Left lung (tissue), 10 donors: ENCODE results near the gene CD63. TPM values are rescaled to one million over a fixed set of nuclear protein-coding genes. Genes with fewer than 3 reads are reported as not detected.

Experiments used
- ATAC-seq: fragments of 200-7000 bp; cut with Tn5 transposase; one replicate; pipeline ENCODE4 v1.9.1; 2020; ENCODE audit warnings: moderate library complexity
- DNase-seq, 4 donors: peaks; one replicate each; pipeline ENCODE4 v3.0.0-alpha.2; 2013 to 2020
- H3K27ac ChIP-seq, 2 donors: fragments of 200-600 bp; sonication (generic) in 1 of 2; one replicate each; pipeline versions ENCODE4 v1.5.0 to v1.8.0; 2020 to 2021
- H3K27me3 ChIP-seq, 2 donors: fragments of 200-600 bp; sonication (generic) in 1 of 2; one replicate each; pipeline versions ENCODE4 v1.5.0 to v1.8.0; 2020 to 2021
- H3K36me3 ChIP-seq, 2 donors: fragments of 200-600 bp; sonication (generic) in 1 of 2; one replicate each; pipeline versions ENCODE4 v1.5.0 to v1.8.0; 2020 to 2021
- H3K4me1 ChIP-seq, 2 donors: fragments of 200-600 bp; one replicate each; pipeline ENCODE4 v1.8.0; 2021
- H3K4me3 ChIP-seq, 2 donors: fragments of 200-600 bp; sonication (generic) in 1 of 2; one replicate each; pipeline versions ENCODE4 v1.5.0 to v1.8.0; 2020 to 2021; ENCODE audit warnings: mild to moderate bottlenecking in 1 of 2
- H3K9me3 ChIP-seq, 2 donors: fragments of 200-600 bp; sonication (generic) in 1 of 2; one replicate each; pipeline versions ENCODE4 v1.5.0 to v1.8.0; 2020 to 2021
- CTCF ChIP-seq, 2 donors: fragments of 200-600 bp; sonication (generic) in 1 of 2; IDR thresholded peaks; one replicate each; pipeline versions ENCODE4 v1.5.0 to v1.8.0; 2021; ENCODE audit warnings: antibody characterized with exemption in 2 of 2
- intact Hi-C, 2 donors: fragments of 100-400 bp; cut with DNase I; formaldehyde crosslinking; loops; one replicate each; pipeline versions ENCODE4 v1.11.2 to v1.14.2; 2022
- polyA plus RNA-seq, 6 donors: library from polyadenylated mRNA; unstranded; fragments of 120-200 nt; gene quantifications; one replicate each; pipeline ENCODE4 v1.2.1, GENCODE V29; 2013; ENCODE audit not compliant: insufficient read length in 6 of 6
- total RNA-seq, 2 donors: library from RNA; stranded (reverse); fragmentation: NEBNext Ultra II Directional; extraction: Animal tissue kit (Norgen Biotek cat#: 25700); gene quantifications; one replicate each; pipeline ENCODE4 v1.2.1, GENCODE V29; 2021
- donor health status: DM: no; HTN: yes; CAD: no.
- donor health status: DM: no; HTN: no; CAD: no.

The CD63 gene
- total and polyA plus RNA-seq, 8 donors = 585 to 1,766 (median 677) TPM

DNA sequence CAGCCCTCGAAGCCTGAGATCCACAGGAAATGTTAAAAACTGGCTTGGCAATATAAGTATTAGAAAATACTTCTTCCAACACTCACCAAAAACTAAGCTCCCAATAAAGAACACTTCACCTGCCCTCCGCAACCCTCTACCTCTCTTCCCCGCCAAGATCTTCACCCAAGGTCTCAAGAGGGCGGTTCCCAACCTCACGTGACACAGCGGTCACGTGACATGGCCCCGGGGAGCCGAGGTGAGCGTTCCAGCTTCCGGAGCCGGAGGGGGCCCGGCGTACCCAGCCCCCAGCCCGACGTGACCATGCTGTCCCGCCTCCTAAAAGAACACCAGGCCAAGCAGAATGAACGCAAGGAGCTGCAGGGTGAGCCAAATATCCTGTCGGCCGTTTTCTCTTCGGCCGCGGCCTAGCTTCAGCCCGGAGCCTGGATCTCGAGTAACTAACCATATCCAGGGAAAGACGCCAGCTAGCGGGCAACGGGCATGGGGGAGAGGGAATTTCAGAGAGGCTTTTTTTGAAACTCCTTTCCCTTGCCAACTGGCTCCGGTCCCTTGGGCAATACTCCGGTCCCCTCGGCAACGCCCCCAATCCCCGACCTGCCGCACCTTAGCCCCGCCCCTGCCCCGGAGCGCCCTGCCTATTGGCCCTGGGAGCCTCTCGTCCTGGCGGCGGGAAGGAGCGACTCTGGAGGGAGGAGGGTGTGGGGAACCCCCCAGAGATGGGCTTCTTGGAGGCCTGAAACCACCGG is 12.8 kb downstream of the CD63 start, which contains the start of gene BLOC1S1:
TSS of gene BLOC1S1 (plus strand) at position 214 of the 749 bp plus-strand sequence. CDS start at position 220, 6 bp downstream.
- TF ChIP-seq CTCF (IDR thresholded peaks at IDR 0.05) = no peak
- Histone ChIP-seq H3K27me3 (no peaks in the 10 kb centered on the region), H3K4me1 (peaks cover 27 to 55% of the 10 kb centered on the region in 2 donors), H3K36me3 (peaks cover 0 to 17% of the 10 kb centered on the region in 2 donors), H3K4me3 (peak within 1 kb of the TSS; percentile 48 to 94), H3K9me3 (no peaks in the 10 kb centered on the region), H3K27ac (peak within 1 kb of the TSS; percentile 88 to 98)
- ATAC-seq (peak; percentile 91), DNase-seq (peak; percentile 92 to 98 (median 96))
- intact Hi-C loops = no loop called here

- Histone ChIP-seq H3K27me3 (no peaks in the 10 kb centered on the region), H3K9me3 (no peaks in the 10 kb centered on the region), H3K4me1 (peaks cover 26 to 47% of the 10 kb centered on the region in 2 donors), H3K36me3 (peaks cover 0 to 14% of the 10 kb centered on the region in 2 donors), H3K4me3 (peak overlapping the region; percentile 48 to 94), H3K27ac (peak overlapping the region; percentile 88 to 98)
- no peak for ATAC-seq
- no peak for DNase-seq
- no peak for TF ChIP-seq CTCF (IDR thresholded peaks at IDR 0.05)
- intact Hi-C loops = no loop called here
These were observed 13.5 kb downstream of the CD63 start for GRCh38 chr12:55715169-55715764.

- TF ChIP-seq CTCF (IDR thresholded peaks at IDR 0.05) = no peak
- Histone ChIP-seq H3K27ac (no peak overlapping the region), H3K4me1 (peaks cover 20 to 38% of the 10 kb centered on the region in 2 donors), H3K27me3 (peaks cover 0 to 13% of the 10 kb centered on the region in 2 donors), H3K36me3 (no peaks in the 10 kb centered on the region), H3K4me3 (no peak overlapping the region), H3K9me3 (no peaks in the 10 kb centered on the region)
- intact Hi-C loops = no loop called here
- no peak for ATAC-seq
- DNase-seq = no peak
These were observed 15.1 kb downstream of the CD63 start for GRCh38 chr12:55713721-55714120.

DNA sequence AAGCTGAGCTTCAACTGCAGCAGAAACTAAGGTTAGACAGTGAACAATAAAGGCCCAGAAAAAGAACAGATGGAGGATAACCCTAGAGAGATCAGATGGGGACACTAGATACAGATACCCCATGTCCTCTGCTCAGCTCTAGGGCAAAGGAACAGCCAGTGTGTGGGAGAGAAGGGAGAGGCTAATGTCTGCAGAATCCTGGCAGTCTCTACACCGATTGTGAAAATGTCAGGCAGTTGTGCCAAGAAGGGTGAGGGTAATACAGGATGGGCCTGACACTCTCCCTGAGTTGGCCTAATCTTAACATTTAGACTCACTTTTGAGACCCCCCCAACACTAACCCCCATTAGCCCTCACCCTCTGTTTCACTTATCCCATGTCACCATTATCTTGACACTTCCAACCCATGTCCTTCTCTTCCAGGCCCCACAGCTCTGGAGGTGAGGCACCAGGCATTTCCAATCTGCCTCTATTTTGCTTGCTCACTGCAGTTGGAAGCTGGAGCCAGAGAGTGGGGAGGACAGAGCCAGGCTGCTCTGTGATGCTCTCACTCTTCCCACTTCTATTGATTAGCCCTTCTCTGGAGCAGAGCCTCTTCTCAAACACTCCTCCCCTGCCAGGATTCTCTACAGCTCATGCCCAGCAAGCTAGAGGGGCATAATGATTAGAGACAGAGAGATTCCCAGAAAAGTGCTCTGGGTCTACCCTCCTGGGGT is 16.0 kb downstream of the CD63 start:
- H3K27me3 ChIP-seq = peaks cover 0 to 18% of the 10 kb centered on the region in 2 donors
- peaks cover 17 to 38% of the 10 kb centered on the region in 2 donors for H3K4me1 ChIP-seq
- no peaks in the 10 kb centered on the region for H3K9me3 ChIP-seq
- ATAC-seq (no peak), DNase-seq (no peak)
- intact Hi-C loops = no loop called here
- H3K4me3 ChIP-seq = no peak overlapping the region
- no peaks in the 10 kb centered on the region for H3K36me3 ChIP-seq
- H3K27ac ChIP-seq = no peak overlapping the region
- no peak for TF ChIP-seq CTCF (IDR thresholded peaks at IDR 0.05)
